ENCODE results near the gene TSPAN18.

Gene TSPAN18

GRCh38 chr11:44732564-44732963 lies 5.8 kb downstream of the TSPAN18 start:
- Histone ChIP-seq H3F3A (ENCODE audit: insufficient read depth, low read length) (no peaks in the 10 kb centered on the region), H2AFZ (ENCODE audit: low read length) (no peak overlapping the region), H3K4me2 (ENCODE audit: low read depth, low read length) (no peak overlapping the region), H3K9me3 (replicated peaks; ENCODE audit: insufficient read depth, low read length) (no peaks in the 10 kb centered on the region), H3K9me2 (replicated peaks; ENCODE audit: insufficient read depth, low read length) (no peaks in the 10 kb centered on the region), H3K27ac (ENCODE audit: low read length) (no peak overlapping the region), H3K79me2 (ENCODE audit: low read length) (no peaks in the 10 kb centered on the region), H3K27me3 (replicated peaks; ENCODE audit: insufficient read depth, low read length) (peaks cover 26% of the 10 kb centered on the region), H3K4me1 (ENCODE audit: low read length) (no peaks in the 10 kb centered on the region), H3K9ac (ENCODE audit: low read length) (no peak overlapping the region), H4K20me1 (ENCODE audit: insufficient read depth, low read length) (no peaks in the 10 kb centered on the region), H3K4me3 (ENCODE audit: low read length) (no peak overlapping the region), H3K36me3 (replicated peaks; ENCODE audit: insufficient read depth, low read length) (no peaks in the 10 kb centered on the region)
- TF ChIP-seq CTCF (IDR thresholded peaks at IDR 0.05; ENCODE audit: low read length) (no peak), EZH2phosphoT487 (IDR thresholded peaks at IDR 0.05; ENCODE audit: low read length) (no peak), EZH2 (optimal IDR thresholded peaks at IDR 0.05; ENCODE audit: low read depth, low read length) (no peak)
- DNase-seq, result no peak

- H3K79me2 ChIP-seq (ENCODE audit: low read length), result no peaks in the 10 kb centered on the region
- no peak overlapping the region for H3K27ac ChIP-seq (ENCODE audit: low read length)
- no peaks in the 10 kb centered on the region for H3K9me3 ChIP-seq (replicated peaks; ENCODE audit: insufficient read depth, low read length)
- no peak for DNase-seq
- H3K4me2 ChIP-seq (ENCODE audit: low read depth, low read length), result no peak overlapping the region
- TF ChIP-seq EZH2phosphoT487 (IDR thresholded peaks at IDR 0.05; ENCODE audit: low read length) (no peak), CTCF (IDR thresholded peaks at IDR 0.05; ENCODE audit: low read length) (no peak), EZH2 (optimal IDR thresholded peaks at IDR 0.05; ENCODE audit: low read depth, low read length) (no peak)
- H3K36me3 ChIP-seq (replicated peaks; ENCODE audit: insufficient read depth, low read length), result no peaks in the 10 kb centered on the region
- no peak overlapping the region for H3K4me3 ChIP-seq (ENCODE audit: low read length)
- no peaks in the 10 kb centered on the region for H3K9me2 ChIP-seq (replicated peaks; ENCODE audit: insufficient read depth, low read length)
- peaks cover 21% of the 10 kb centered on the region for H3K27me3 ChIP-seq (replicated peaks; ENCODE audit: insufficient read depth, low read length)
- H3F3A ChIP-seq (ENCODE audit: insufficient read depth, low read length), result no peaks in the 10 kb centered on the region
- H3K9ac ChIP-seq (ENCODE audit: low read length), result no peak overlapping the region
- H2AFZ ChIP-seq (ENCODE audit: low read length), result no peak overlapping the region
- H3K4me1 ChIP-seq (ENCODE audit: low read length), result no peaks in the 10 kb centered on the region
- no peaks in the 10 kb centered on the region for H4K20me1 ChIP-seq (ENCODE audit: insufficient read depth, low read length)
These were observed 7.1 kb downstream of the TSPAN18 start for GRCh38 chr11:44733877-44734276.

- DNase-seq, result no peak
- no peak for TF ChIP-seq EZH2phosphoT487 (IDR thresholded peaks at IDR 0.05; ENCODE audit: low read length)
- TF ChIP-seq EZH2 (optimal IDR thresholded peaks at IDR 0.05; ENCODE audit: low read depth, low read length), result no peak
- TF ChIP-seq CTCF (IDR thresholded peaks at IDR 0.05; ENCODE audit: low read length), result no peak
- Histone ChIP-seq H3K27me3 (replicated peaks; ENCODE audit: insufficient read depth, low read length) (peaks cover 11% of the 10 kb centered on the region), H3K79me2 (ENCODE audit: low read length) (no peaks in the 10 kb centered on the region), H3K27ac (ENCODE audit: low read length) (no peak overlapping the region), H3K9ac (ENCODE audit: low read length) (no peak overlapping the region), H3K36me3 (replicated peaks; ENCODE audit: insufficient read depth, low read length) (no peaks in the 10 kb centered on the region), H3K4me2 (ENCODE audit: low read depth, low read length) (no peak overlapping the region), H3K9me2 (replicated peaks; ENCODE audit: insufficient read depth, low read length) (no peaks in the 10 kb centered on the region), H3K4me3 (ENCODE audit: low read length) (no peak overlapping the region), H4K20me1 (ENCODE audit: insufficient read depth, low read length) (no peaks in the 10 kb centered on the region), H3K4me1 (ENCODE audit: low read length) (no peaks in the 10 kb centered on the region), H3F3A (ENCODE audit: insufficient read depth, low read length) (no peaks in the 10 kb centered on the region), H3K9me3 (replicated peaks; ENCODE audit: insufficient read depth, low read length) (no peaks in the 10 kb centered on the region), H2AFZ (ENCODE audit: low read length) (no peak overlapping the region)
These were observed 8.2 kb downstream of the TSPAN18 start for GRCh38 chr11:44734843-44735381.
